ENCODE results near the gene RERG. TPM values are rescaled to one million over a fixed set of nuclear protein-coding genes. Genes with fewer than 3 reads are reported as not detected.

The RERG gene
- polyA plus RNA-seq, 3 donors: not detected

- no peaks in the 10 kb centered on the region for H4K20me1 ChIP-seq (ENCODE audit: insufficient read depth, low read length)
- no peaks in the 10 kb centered on the region for H3K36me3 ChIP-seq (replicated peaks in 1 of 2; ENCODE audit: control insufficient read depth in 1 of 2, insufficient read depth in 2 of 2, low read length in 2 of 2)
- H3K27me3 ChIP-seq (ENCODE audit: control insufficient read depth in 2 of 2, insufficient read depth in 2 of 2, low read length in 2 of 2): no peaks in the 10 kb centered on the region
- peaks cover 0 to 7% (median 0%) of the 10 kb centered on the region in 3 donors for H3K27me3 Mint-ChIP-seq (ENCODE audit: low read depth in 3 of 3)
- H3K27ac Mint-ChIP-seq: no peak overlapping the region
- no peaks in the 10 kb centered on the region for H3K4me1 Mint-ChIP-seq
- H3K9me3 ChIP-seq (replicated peaks in 1 of 2; ENCODE audit: control insufficient read depth in 1 of 2, insufficient read depth in 1 of 2, low read length in 2 of 2): no peaks in the 10 kb centered on the region
- intact Hi-C loops (cut with micrococcal nuclease): no loop called here
- H3K79me2 ChIP-seq (ENCODE audit: insufficient read depth, low read length): no peaks in the 10 kb centered on the region
- H2AFZ ChIP-seq (ENCODE audit: insufficient read depth, low read depth, low read length, poor library complexity, severe bottlenecking): no peak overlapping the region
- H3K4me3 ChIP-seq (replicated peaks in 1 of 3; ENCODE audit: low read depth in 2 of 3, low read length in 3 of 3): no peak overlapping the region
- DNase-seq: no peak
- no peak overlapping the region for H3K4me2 ChIP-seq (replicated peaks; ENCODE audit: extremely low read depth, low read length, poor library complexity, severe bottlenecking)
- WGBS (ENCODE audit: insufficient coverage): no CpG with 5 or more reads among the region's 3 CpGs
- no peak overlapping the region for H3K9ac ChIP-seq (ENCODE audit: insufficient read depth, low read length, poor library complexity, severe bottlenecking)
- no peak for TF ChIP-seq CTCF (IDR thresholded peaks at IDR 0.05)
- no peak overlapping the region for H3K27ac ChIP-seq (ENCODE audit: low read depth in 1 of 2, low read length in 2 of 2)
- no peak overlapping the region for H3K4me3 Mint-ChIP-seq
- H3K36me3 Mint-ChIP-seq: no peaks in the 10 kb centered on the region
- H3K9me3 Mint-ChIP-seq: no peaks in the 10 kb centered on the region
- no peaks in the 10 kb centered on the region for H3K4me1 ChIP-seq (ENCODE audit: control insufficient read depth in 1 of 2, insufficient read depth in 2 of 2, low read length in 2 of 2)
These were observed 27.3 kb downstream of the RERG start for GRCh38 chr12:15193946-15194345.

- Histone ChIP-seq H3K27me3 (ENCODE audit: control insufficient read depth in 2 of 2, insufficient read depth in 2 of 2, low read length in 2 of 2) (no peaks in the 10 kb centered on the region), H3K9ac (ENCODE audit: insufficient read depth, low read length, poor library complexity, severe bottlenecking) (no peak overlapping the region), H3K4me3 (replicated peaks in 1 of 3; ENCODE audit: low read depth in 2 of 3, low read length in 3 of 3) (no peak overlapping the region), H3K4me2 (replicated peaks; ENCODE audit: extremely low read depth, low read length, poor library complexity, severe bottlenecking) (no peak overlapping the region), H3K79me2 (ENCODE audit: insufficient read depth, low read length) (no peaks in the 10 kb centered on the region), H3K27ac (ENCODE audit: low read depth in 1 of 2, low read length in 2 of 2) (no peak overlapping the region), H3K9me3 (replicated peaks in 1 of 2; ENCODE audit: control insufficient read depth in 1 of 2, insufficient read depth in 1 of 2, low read length in 2 of 2) (no peaks in the 10 kb centered on the region), H4K20me1 (ENCODE audit: insufficient read depth, low read length) (no peaks in the 10 kb centered on the region), H3K36me3 (replicated peaks in 1 of 2; ENCODE audit: control insufficient read depth in 1 of 2, insufficient read depth in 2 of 2, low read length in 2 of 2) (no peaks in the 10 kb centered on the region), H3K4me1 (ENCODE audit: control insufficient read depth in 1 of 2, insufficient read depth in 2 of 2, low read length in 2 of 2) (no peaks in the 10 kb centered on the region), H2AFZ (ENCODE audit: insufficient read depth, low read depth, low read length, poor library complexity, severe bottlenecking) (no peak overlapping the region)
- no peak overlapping the region for H3K27ac Mint-ChIP-seq
- peaks cover 0 to 7% (median 0%) of the 10 kb centered on the region in 3 donors for H3K27me3 Mint-ChIP-seq (ENCODE audit: low read depth in 3 of 3)
- no peak for TF ChIP-seq CTCF (IDR thresholded peaks at IDR 0.05)
- H3K4me1 Mint-ChIP-seq: no peaks in the 10 kb centered on the region
- H3K4me3 Mint-ChIP-seq: no peak overlapping the region
- no peaks in the 10 kb centered on the region for H3K36me3 Mint-ChIP-seq
- no peak for DNase-seq
- H3K9me3 Mint-ChIP-seq: no peaks in the 10 kb centered on the region
- no CpG with 5 or more reads among the region's 3 CpGs for WGBS (ENCODE audit: insufficient coverage)
- intact Hi-C loops (cut with micrococcal nuclease): no loop called here
These were observed 28.5 kb downstream of the RERG start for GRCh38 chr12:15192720-15193119.

Data from CD14-positive monocyte (primary cell).